Midbrain (tissue), 1 donor: Measurements from ENCODE around the gene PRSS56.
"Not testable (repeated sequence)": the region's sequence is repeated elsewhere in the genome, so short reads cannot be mapped to it uniquely, and the experiment has no call there.

Experiments
- DNase-seq: peaks from one replicate; lab custom pipeline; 2025; lab: John Stamatoyannopoulos, UW

PRSS56 gene

GRCh38 chr2:232541961-232542714, 21.9 kb downstream of the PRSS56 start:
- DNase-seq = no peak

DNA sequence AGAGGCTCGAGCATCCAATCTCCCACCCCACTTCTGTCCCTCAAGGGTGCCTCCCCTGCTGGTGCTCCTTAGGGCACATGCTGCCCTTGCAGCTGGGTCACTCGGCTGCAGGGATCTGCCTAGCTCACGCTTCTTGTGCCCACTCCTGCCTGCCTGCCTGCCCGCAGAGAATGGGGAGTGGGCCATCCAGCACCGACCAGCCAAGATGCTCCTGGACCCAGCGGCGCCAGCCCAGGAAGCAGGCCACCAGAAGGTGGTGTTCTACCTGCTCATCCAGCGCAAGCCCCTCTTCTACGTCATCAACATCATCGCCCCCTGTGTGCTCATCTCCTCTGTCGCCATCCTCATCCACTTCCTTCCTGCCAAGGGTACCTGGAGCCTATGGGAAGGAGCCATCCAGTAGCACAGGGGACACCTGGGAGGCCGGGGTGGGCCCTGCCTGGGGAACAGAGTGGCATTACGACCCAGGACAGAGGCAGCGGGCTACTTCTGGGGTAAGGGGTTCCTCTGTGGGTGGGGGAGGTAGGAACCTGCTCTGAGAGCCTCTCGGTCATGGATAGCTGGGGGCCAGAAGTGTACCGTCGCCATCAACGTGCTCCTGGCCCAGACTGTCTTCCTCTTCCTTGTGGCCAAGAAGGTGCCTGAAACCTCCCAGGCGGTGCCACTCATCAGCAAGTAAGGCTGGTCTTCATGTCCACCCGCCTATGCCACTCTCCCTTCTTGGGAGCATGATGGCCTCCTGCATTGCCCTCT, 22.7 kb downstream of the PRSS56 start:
- no peak for DNase-seq

DNA sequence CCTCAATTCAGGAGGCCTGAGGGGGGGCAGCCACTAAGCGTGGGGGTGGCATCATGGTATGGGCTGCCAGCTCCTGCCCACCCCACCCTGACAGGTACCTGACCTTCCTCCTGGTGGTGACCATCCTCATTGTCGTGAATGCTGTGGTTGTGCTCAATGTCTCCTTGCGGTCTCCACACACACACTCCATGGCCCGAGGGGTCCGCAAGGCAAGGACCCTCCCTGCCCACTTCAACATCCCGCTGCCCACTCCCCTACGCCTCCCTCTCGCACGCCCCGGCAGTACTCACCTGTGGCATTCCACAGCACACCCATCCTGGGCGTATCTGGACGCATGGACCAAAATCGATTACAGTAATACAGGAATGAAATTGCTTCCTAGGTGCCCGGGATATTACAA, 23.3 kb downstream of the PRSS56 start:
- DNase-seq = no peak

- no peak for DNase-seq
Observed at GRCh38 chr2:232543928-232544631, 23.9 kb downstream of the PRSS56 start.

- no peak for DNase-seq
Observed at GRCh38 chr2:232544674-232545073, 24.5 kb downstream of the PRSS56 start.

DNA sequence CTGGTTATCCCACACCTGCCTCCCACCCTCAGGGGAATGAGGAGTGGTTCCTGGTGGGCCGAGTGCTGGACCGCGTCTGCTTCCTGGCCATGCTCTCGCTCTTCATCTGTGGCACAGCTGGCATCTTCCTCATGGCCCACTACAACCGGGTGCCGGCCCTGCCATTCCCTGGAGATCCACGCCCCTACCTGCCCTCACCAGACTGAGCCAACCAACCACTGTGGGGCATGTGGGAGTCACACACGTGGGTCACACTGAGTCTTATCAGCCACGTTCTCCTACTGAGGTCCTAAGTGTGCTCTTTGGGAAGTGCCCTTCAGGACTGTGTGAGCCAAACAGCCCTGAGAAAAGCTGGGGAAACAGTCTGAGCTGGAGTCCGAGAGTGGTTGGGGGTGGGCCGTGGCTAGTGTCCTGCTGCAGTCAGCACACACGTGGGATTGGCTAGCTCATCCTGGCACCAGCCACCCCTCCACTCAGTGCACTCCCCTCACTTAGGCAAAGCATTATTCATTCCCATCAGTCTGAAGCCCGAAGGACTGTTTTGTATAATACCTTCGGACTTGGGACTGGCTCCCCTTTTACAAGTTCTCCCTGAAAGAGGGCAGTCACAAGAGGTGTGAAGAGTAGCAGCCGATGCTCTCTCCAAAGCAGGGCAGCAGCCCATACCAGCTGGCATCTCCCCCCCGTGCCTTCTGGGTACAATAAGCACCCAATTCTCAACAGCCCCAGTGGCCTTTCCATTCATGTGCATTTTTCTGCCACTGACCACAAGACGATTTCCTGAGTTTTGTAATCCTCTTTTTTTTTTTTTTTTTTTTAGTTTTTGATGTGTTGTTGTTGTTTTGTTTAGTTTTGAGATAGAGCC, 25.6 kb downstream of the PRSS56 start:
- peak; percentile 14 for DNase-seq

- DNase-seq = no peak
Observed at GRCh38 chr2:232547991-232548390, 27.8 kb downstream of the PRSS56 start.

DNA sequence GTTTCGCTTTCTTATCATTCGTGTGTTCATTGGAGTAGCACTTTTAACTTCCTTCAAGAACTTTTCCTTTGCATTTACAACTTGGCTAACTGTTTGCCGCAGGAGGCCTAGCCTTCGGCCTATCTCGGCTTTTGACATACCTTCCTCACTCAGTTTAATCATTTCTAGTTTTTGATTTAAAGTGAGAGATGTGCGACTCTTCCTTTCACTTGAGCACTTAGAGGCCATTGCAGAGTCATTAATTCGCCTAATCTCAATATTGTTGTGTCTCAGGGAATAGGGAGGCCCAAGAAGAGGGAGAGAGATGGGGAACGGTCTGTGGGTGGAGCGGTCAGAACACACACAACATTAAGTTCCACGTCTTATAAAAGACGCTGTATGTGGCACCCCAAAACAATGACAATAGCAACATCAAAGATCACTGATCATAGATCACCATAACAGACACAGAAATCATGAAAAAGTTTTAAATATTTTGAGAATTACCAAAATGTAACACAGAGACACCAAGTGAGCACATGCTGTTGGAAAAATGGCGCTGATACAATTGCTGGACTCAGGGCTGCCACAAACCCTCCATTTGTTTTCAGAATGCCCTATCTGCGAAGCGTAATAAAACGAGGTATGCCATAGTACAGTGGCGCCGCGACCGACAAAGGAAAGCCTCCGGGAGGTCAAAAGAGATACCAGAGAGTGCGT, 29.6 kb downstream of the PRSS56 start:
- no peak for DNase-seq

DNA sequence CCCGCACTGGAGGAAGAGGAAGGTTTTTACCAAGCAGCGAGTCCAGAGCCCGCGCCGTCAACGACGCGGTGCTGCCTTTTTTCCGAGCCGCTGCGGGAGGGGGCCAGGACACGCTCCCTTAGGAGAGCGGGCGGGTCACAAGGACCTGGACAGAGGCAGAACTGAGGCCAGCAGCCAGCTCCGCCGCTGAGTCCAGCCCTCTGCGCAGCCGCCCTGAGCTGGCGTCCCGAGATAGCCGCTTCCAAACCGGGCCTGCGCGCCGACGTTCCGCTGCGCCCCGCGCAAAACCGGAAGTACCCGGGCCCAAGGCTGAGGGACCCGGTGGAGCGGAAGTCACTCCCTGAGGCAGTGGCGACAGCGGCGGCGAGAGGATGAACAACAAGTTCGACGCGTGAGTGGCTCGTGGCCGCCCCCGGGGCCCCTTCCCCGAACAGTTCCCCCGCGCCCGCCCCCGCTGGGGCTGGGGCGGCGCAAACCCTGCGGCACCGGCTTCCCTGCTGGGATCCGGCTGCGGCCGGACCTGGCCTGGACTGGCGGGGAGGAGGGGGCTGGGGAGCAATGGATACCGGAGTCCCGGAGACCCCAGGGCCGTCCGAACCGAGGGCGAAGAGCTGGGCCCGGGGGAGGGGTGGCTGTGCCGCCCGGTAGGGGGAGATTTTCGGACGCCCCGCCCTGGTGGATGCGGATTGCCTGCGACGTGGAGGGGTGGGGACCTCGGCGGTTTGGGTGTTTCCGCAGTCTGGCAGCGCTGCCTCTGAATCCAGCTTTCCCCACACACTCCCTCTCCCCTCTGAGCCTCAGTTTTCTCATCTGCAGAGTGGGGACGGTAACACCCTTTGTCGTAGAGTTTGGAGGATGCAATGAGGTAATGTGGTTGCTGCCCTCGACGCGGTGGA, 30.4 kb downstream of the PRSS56 start, which contains the start of the genes EIF4E2 and TIGD1:
EIF4E2 (plus strand) TSS at position 336 of the 896 bp plus-strand sequence; CDS start at position 372, 36 bp downstream.
TIGD1 (minus strand) TSS at position 204 of the 896 bp plus-strand sequence. CDS start 675 bp downstream, outside the sequence.
- DNase-seq = peak; percentile 96

DNA sequence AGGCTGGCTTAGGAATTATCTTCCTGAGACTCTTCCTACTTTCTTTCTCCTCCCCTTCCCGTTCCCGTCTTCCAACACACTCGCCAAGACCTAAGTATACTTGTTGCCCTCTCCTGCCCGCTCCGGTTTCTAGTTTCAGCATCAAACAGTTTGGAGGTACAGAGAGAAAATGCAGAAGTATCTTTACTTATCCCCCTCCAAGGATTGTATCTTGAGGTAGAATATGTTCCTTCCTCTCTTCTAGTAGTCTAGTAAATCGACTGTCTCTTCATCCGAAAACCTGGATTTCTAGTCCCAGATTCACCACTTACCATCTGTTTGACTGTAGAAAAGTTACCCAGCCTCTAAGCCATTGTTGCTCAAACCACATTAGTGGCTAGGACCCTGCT, 31.1 kb downstream of the PRSS56 start:
- DNase-seq = no peak

GRCh38 chr2:232551776-232552175, 31.6 kb downstream of the PRSS56 start:
- no peak for DNase-seq

- DNase-seq = no peak
Observed at GRCh38 chr2:232556426-232556825, 36.2 kb downstream of the PRSS56 start.

DNA sequence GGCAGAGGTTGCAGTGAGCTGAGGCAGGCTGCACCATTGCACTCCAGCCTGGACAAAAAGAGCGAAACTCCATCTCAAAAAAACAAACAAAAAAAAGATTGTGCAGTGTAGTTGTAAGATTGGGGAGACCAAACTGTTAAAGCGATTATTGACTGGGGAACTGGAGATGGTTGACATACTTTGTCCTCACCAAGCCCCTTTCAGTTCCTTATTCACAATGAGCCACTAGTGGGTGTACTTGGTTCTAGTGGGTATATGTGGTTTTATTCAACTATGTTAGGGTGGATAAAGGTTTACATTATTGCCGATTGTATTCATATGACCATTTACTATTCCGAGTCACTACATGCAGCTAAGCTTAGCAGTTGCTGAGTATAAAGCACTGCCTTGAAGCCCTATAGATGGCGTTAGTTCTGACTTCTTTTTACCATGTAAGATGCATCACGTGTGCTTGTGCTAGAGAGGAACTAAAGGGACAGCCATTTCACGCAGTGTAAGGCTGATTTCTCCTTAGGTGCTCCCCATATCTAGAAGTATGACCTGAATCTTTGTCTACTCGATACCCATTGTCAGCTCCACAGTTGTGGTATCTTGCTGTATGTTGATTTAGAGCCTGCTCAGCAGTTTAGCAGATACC, 42.4 kb downstream of the PRSS56 start:
- no peak for DNase-seq

- DNase-seq = no peak
Observed at GRCh38 chr2:232563580-232563979, 43.4 kb downstream of the PRSS56 start.

GRCh38 chr2:232567721-232568120, 47.5 kb downstream of the PRSS56 start:
- no peak for DNase-seq

DNA sequence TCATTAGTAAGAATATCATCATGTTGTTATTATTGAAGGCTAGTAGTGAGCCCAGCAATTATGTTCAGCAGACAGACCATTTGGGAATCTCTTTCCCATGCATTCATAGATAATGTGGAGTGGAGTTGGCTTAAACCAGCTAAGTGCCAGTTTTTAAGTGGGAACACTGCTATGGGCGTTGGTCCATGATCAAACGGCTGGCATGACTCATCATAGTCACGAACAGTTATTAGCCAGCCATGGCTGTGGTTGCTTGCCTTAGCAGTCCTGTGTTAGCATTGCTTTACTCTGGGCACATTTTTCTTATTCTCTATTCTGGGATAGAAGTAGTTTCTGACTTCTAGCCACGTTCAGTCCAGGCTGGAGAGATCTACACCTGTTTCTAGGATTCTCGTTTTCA, 48.0 kb downstream of the PRSS56 start:
- DNase-seq = no peak

- no peak for DNase-seq
Observed at GRCh38 chr2:232569541-232569940, 49.4 kb downstream of the PRSS56 start.

GRCh38 chr2:232570481-232570880, 50.3 kb downstream of the PRSS56 start:
- not testable (repeated sequence) for DNase-seq

GRCh38 chr2:232571026-232571474, 50.9 kb downstream of the PRSS56 start:
- DNase-seq = peak; percentile 46
